ENCODE measurements around the gene L3MBTL4.

- TF ChIP-seq CREB5 (CRISPR knock-in tag; IDR thresholded peaks at IDR 0.05; ENCODE audit: low read depth): no peak
- TF ChIP-seq ARNTL (CRISPR knock-in tag; IDR thresholded peaks at IDR 0.05; ENCODE audit: borderline replicate concordance, low read depth): no peak
- no peak for TF ChIP-seq TSHZ2 (CRISPR knock-in tag; IDR thresholded peaks at IDR 0.05)
- TF ChIP-seq ZNF565 (CRISPR knock-in tag; conservative IDR thresholded peaks at IDR 0.05; ENCODE audit: low read depth): no peak
- TF ChIP-seq ZFP30 (CRISPR knock-in tag; IDR thresholded peaks at IDR 0.05): no peak
- no peak for TF ChIP-seq PATZ1 (CRISPR knock-in tag; IDR thresholded peaks at IDR 0.05; ENCODE audit: borderline replicate concordance)
- TF ChIP-seq RARB (CRISPR knock-in tag; IDR thresholded peaks at IDR 0.05): no peak
- TF ChIP-seq ZFP3 (CRISPR knock-in tag; IDR thresholded peaks at IDR 0.05): no peak
- TF ChIP-seq TOX (CRISPR knock-in tag; IDR thresholded peaks at IDR 0.05; ENCODE audit: borderline replicate concordance): no peak
- TF ChIP-seq TCF4 (CRISPR knock-in tag; IDR thresholded peaks at IDR 0.05; ENCODE audit: borderline replicate concordance): no peak
- no peak for TF ChIP-seq ZC3H10 (CRISPR knock-in tag; IDR thresholded peaks at IDR 0.05)
Measured at GRCh38 chr18:6286585-6286984, 128.1 kb downstream of the L3MBTL4 start.
